ENCODE measurements around the gene KLHL29. TPM values are rescaled to one million over a fixed set of nuclear protein-coding genes. Genes with fewer than 3 reads are reported as not detected.

The KLHL29 gene
- total RNA-seq, 2 donors from 2014 or later = 1.3 to 3.3 TPM

GRCh38 chr2:23695890-23696751 lies 311.1 kb downstream of the KLHL29 start:
- ATAC-seq = no peak
- intact Hi-C loops (cut with DNase I) = no loop called here
- DNase-seq = peak; percentile 24

- ATAC-seq (no peak), DNase-seq (peak; percentile 14)
- intact Hi-C loops (cut with DNase I) = no loop called here
These were observed 311.7 kb downstream of the KLHL29 start for GRCh38 chr2:23696752-23697045.

GRCh38 chr2:23697256-23698075 lies 312.5 kb downstream of the KLHL29 start:
- DNase-seq (no peak), ATAC-seq (no peak)
- intact Hi-C loops (cut with DNase I) = no loop called here

GRCh38 chr2:23698116-23698693 lies 313.2 kb downstream of the KLHL29 start:
- DNase-seq (peak; percentile 12), ATAC-seq (no peak)
- intact Hi-C loops (cut with DNase I) = no loop called here

DNA sequence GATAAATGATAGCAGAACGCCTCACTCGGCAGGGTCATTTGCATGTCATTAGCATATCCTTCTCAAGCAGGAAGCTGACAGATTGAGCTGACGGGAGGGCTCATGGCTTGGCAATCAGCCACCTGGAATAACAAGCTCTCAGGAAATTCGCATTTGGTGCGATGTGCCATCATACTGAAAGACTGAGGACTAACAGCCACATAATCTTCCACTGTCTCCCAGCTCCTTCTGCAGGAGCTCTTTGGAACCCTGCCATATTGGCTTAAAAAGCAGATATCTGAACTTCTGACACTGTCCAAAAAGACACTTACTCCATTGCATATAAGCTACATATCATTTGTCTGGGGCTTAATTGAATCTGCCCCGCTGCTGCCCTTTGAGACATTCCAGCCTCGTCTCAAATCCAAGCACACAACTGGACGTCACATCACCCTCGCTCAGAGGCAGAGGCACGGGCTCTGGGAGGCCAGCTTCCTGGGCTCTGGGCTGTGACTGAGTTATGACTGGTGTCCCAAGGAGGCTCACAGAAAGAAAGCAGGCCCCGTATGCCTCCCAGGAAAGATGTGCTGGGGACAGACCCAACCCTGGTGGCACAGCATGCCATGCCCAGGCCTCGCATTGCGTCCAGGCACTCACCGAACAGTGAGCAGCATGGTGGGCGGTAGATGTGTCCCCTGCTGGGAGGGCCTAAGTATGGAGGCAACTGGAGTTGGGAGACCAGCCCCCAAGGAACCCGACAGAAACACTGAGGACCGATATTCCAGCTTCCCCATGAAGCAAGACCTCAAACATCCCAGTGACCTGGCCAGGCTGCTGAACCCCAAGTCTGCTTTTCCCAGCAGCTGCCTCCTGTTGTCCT lies 314.0 kb downstream of the KLHL29 start:
- intact Hi-C loops (cut with DNase I) = no loop called here
- ATAC-seq = peak in 1 of 2 donors; percentile 12
- peak; percentile 24 for DNase-seq

GRCh38 chr2:23699580-23699925 lies 314.6 kb downstream of the KLHL29 start:
- DNase-seq = peak; percentile 4
- intact Hi-C loops (cut with DNase I) = no loop called here
- no peak for ATAC-seq

- DNase-seq (no peak), ATAC-seq (no peak)
- intact Hi-C loops (cut with DNase I) = no loop called here
These were observed 315.6 kb downstream of the KLHL29 start for GRCh38 chr2:23700627-23701026.

DNA sequence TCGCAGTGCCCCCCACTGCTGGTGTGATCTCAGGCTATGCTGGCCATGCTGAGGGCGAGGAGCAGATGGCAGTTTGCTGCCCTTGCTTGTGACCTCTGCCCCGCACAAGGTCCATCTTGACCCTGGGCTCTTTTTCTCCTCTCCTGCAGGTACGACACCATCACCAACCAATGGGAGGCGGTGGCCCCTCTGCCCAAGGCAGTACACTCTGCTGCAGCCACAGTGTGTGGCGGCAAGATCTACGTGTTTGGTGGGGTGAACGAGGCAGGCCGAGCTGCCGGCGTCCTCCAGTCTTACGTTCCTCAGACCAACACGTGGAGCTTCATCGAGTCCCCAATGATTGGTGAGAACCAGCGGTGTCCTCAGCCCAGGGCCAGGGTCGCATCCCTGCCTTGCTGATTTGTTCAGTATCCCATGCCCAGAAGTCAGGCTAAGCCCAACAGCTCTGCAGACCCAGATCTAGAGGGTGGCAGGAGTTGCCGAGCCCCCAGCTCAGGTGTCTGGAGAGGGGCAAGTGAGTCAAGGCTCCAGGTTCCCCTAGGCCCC lies 318.1 kb downstream of the KLHL29 start:
- intact Hi-C loops (cut with DNase I) = no loop called here

GRCh38 chr2:23703583-23704385 lies 318.8 kb downstream of the KLHL29 start:
- intact Hi-C loops (cut with DNase I) = no loop called here
- DNase-seq (no peak), ATAC-seq (no peak)

More for the DNA sequence above, 318.1 kb downstream of the KLHL29 start:
- ATAC-seq (no peak), DNase-seq (no peak)

DNA sequence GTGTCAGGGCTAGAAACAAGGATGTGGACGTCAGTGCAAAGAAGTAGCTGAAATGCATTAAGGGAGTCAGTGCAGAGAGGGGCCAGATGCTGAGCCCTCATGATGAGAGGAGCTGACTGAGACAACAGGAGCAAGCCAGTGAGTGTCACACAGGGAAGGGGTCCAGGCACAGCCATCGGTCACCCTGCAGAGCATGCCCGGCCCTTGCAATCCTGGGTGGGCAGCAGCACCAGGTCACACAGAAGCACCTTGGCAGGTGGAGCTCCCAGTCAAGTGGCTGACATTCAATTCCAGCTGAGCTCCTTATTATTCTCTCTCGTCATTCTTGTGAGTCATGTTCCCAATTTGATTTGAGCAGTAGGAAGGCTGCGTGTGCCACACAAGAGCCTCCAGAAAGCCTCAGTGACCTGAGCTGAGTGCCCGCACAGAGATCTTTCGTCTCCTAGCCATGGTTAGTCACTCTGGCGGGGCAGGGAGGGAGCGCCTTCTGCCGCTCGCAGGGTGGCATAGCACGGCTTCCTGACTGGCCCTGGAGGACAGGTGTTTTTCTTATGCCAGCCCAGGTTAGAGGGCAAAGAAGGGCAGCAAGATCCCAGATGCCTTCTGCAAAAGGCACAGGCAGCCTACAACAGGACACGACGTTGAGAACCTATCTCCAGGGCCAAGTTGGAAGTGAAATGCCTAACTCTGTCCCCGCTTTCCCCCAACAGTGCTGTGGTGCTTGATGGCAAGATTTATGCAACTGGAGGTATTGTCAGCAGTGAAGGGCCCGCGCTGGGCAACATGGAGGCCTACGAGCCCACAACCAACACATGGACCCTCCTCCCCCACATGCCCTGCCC lies 321.0 kb downstream of the KLHL29 start:
- intact Hi-C loops (cut with DNase I) = no loop called here
- DNase-seq (no peak), ATAC-seq (no peak)

DNA sequence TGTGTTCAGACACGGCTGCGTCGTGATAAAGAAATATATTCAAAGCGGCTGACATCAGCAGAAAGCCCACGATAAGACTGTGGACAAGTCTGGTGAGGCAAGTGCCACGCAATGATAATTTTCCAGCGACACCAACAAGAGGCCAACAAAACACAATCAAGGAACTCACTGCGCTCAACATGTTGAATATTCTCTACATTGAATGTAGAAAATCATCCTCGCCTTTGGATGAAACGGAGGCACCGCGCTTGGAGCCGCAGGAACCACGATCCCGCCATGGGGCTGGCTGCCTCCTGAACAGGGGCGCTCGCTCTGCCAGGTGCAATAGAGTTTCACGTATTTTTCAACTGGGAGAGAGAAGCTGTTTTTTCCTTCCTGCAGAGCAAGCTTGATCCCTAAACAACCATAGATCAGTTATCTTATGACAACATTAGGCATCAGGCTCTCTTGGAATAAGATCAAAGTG lies 321.7 kb downstream of the KLHL29 start:
- intact Hi-C loops (cut with DNase I) = no loop called here
- no peak for DNase-seq
- no peak for ATAC-seq

DNA sequence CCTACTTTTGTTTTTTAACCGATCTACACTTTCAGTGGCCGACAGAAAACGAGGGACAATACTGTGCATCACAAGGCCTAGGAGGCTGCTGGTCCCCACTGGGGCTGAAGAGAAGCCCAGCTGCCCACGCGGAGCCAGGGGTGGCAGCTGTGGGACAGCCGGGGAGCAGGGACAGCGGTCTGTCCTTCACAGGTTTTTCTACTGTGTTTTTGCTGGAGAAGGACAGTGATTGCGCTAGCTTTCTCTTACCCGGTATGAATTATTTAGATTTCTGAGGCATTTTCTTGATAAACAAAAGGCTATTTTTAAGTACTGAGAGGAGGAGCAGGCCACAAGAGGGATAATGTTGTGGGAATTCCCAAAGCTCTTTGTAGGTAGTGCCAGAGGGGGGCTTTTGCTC lies 322.1 kb downstream of the KLHL29 start:
- no peak for DNase-seq
- intact Hi-C loops (cut with DNase I) = no loop called here

GRCh38 chr2:23708771-23709170 lies 323.8 kb downstream of the KLHL29 start:
- intact Hi-C loops (cut with DNase I) = no loop called here
- ATAC-seq = no peak

More for the DNA sequence above, 322.1 kb downstream of the KLHL29 start:
- ATAC-seq = no peak

GRCh38 chr2:23709311-23709710 lies 324.3 kb downstream of the KLHL29 start:
- ATAC-seq (no peak), DNase-seq (no peak)
- intact Hi-C loops (cut with DNase I) = no loop called here

More at GRCh38 chr2:23708771-23709170, 323.8 kb downstream of the KLHL29 start:
- no peak for DNase-seq

GRCh38 chr2:23711979-23712755 lies 327.2 kb downstream of the KLHL29 start:
- ATAC-seq (peak; percentile 51 to 89), DNase-seq (no peak)

GRCh38 chr2:23712756-23713151 lies 327.8 kb downstream of the KLHL29 start:
- ATAC-seq = no peak
- no peak for DNase-seq
- intact Hi-C loops (cut with DNase I) = no loop called here

More at GRCh38 chr2:23711979-23712755, 327.2 kb downstream of the KLHL29 start:
- intact Hi-C loops (cut with DNase I) = no loop called here

Data from left cardiac atrium (tissue), 4 donors.